Caco-2 (cell line): ENCODE results near the gene KLF7. TPM values are rescaled to one million over a fixed set of nuclear protein-coding genes. Genes with fewer than 3 reads are reported as not detected.

Experiments used
- BruUV-seq: library from RNA; stranded (reverse); fragments of 400-500 nt; replicated peaks from 2 replicates; lab custom pipeline; 2021; lab: Mats Ljungman, UMichigan
- CTCF ChIA-PET: fragments of 300-600 bp; sonication (Branson Sonifier 250); formaldehyde crosslinking; loops from one replicate; lab custom pipeline; 2022; ENCODE audit warnings: antibody characterized with exemption; lab: Charles Lee
- POLR2A ChIA-PET: fragments of 300-600 bp; sonication (Branson Sonifier 250); formaldehyde crosslinking; loops from one replicate; lab custom pipeline; 2022; ENCODE audit warnings: antibody characterized with exemption; lab: Charles Lee
- DNase-seq, 2 experiments: peaks; one replicate each; pipeline versions ENCODE4 v3.0.0 to v3.0.0-alpha.2; 2020 to 2022
- H3K27me3 ChIP-seq: replicated peaks from 2 replicates; pipeline ENCODE4 v1.6.0; 2011; ENCODE audit warnings: low read length; ENCODE audit not compliant: control insufficient read depth, insufficient read depth
- H3K36me3 ChIP-seq: 2 replicates; pipeline ENCODE4 v1.5.1; 2011; ENCODE audit warnings: low read length; ENCODE audit not compliant: control insufficient read depth, insufficient read depth
- H3K4me1 ChIP-seq: fragments of 250-450 bp; sonication (Bioruptor Pico); 2 replicates; pipeline ENCODE4 v1.5.1; 2020; ENCODE audit warnings: mild to moderate bottlenecking
- H3K4me3 ChIP-seq: 2 replicates; pipeline ENCODE4 v1.5.1; 2011; ENCODE audit warnings: low read depth, mild to moderate bottlenecking, control low read depth, low read length
- H3K9me3 ChIP-seq: fragments of 250-450 bp; sonication (Bioruptor Pico); 2 replicates; pipeline ENCODE4 v1.5.1; 2020; ENCODE audit warnings: mild to moderate bottlenecking, moderate library complexity
- H3K27ac Mint-ChIP-seq: one replicate; pipeline ENCODE4 v1.8.0; 2022; ENCODE audit warnings: mixed read lengths; ENCODE audit not compliant: unreplicated experiment
- H3K27me3 Mint-ChIP-seq: one replicate; pipeline ENCODE4 v1.8.0; 2022; ENCODE audit warnings: mixed read lengths; ENCODE audit not compliant: insufficient read depth, unreplicated experiment
- H3K36me3 Mint-ChIP-seq: one replicate; pipeline ENCODE4 v1.8.0; 2022; ENCODE audit warnings: mild to moderate bottlenecking, mixed read lengths; ENCODE audit not compliant: insufficient read depth, unreplicated experiment
- H3K4me1 Mint-ChIP-seq: one replicate; pipeline ENCODE4 v1.8.0; 2022; ENCODE audit warnings: low read depth, mixed read lengths; ENCODE audit not compliant: unreplicated experiment
- H3K4me3 Mint-ChIP-seq: one replicate; pipeline ENCODE4 v1.8.0; 2022; ENCODE audit warnings: mild to moderate bottlenecking, moderate library complexity, mixed read lengths; ENCODE audit not compliant: unreplicated experiment
- H3K9me3 Mint-ChIP-seq: one replicate; pipeline ENCODE4 v1.8.0; 2022; ENCODE audit warnings: mixed read lengths; ENCODE audit not compliant: unreplicated experiment
- intact Hi-C: fragments of 100-400 bp; cut with micrococcal nuclease; formaldehyde crosslinking; loops from one replicate; pipeline ENCODE4 v1.10.0; 2022; ENCODE audit not compliant: unreplicated experiment
- total RNA-seq: library from RNA; stranded (reverse); gene quantifications from 2 replicates; pipeline ENCODE4 v1.2.3, GENCODE V29; 2022
- TF ChIP-seq, protein P1 (sequence below), 2 experiments: fragments of 200-600 bp in 1 of 2; IDR thresholded peaks; 1 replicate in 1 of 2; 2 replicates in 1 of 2; pipeline versions ENCODE4 v1.5.1 to v1.8.0; 2011 to 2022; ENCODE audit warnings: antibody characterized with exemption in 1 of 2, control low read depth in 1 of 2, inconsistent platforms in 1 of 2, low read depth in 1 of 2, low read length in 1 of 2, mild to moderate bottlenecking in 1 of 2, moderate library complexity in 1 of 2; ENCODE audit not compliant: insufficient read depth in 1 of 2, severe bottlenecking in 1 of 2, unreplicated experiment in 1 of 2

The KLF7 gene
- total RNA-seq, 1 experiment from 2014 or later, result 0.36 TPM

DNA sequence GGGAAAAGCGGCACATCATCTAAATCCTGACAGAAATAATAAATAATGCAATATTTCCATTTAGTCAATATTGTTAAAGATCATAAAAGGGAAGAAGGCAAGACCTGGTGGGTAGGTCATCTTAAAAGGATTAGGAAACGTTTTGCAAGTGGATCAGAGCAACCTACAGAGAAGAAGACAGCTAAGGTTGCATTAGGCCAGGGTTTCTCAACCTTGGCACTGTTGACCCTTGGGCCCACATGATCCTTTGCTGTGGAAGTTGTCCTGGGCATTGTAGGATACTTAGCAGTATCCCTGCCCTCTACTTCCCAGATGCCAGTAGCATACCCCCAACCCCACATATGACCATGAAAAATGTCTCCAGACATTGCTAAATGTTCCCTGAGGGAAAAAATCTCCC lies 55.0 kb downstream of the KLF7 start:
- CTCF ChIA-PET, result no interaction called here

DNA sequence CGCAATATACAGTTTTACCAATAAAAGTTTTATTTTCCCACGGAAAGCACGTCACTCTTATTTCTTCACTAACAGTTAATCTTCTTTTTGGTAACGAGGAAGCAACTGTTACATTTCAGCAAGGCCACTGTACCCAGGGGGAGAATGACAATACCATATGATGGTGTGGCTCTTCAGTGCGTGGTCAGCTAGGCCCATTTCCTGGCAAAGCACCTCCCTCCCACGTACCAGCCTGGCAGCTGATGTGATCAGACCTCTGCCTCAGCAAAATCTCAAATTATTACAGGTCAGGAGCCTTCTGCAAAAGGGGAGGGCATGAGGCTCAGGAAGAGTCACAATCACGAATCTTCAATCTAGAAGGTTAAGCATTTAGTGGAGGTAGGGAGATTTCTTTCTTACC lies 55.4 kb downstream of the KLF7 start:
- Mint-ChIP-seq H3K27ac (no peak overlapping the region), H3K4me3 (no peak overlapping the region), H3K9me3 (no peaks in the 10 kb centered on the region), H3K4me1 (peaks cover 10% of the 10 kb centered on the region), H3K36me3 (peaks cover 6% of the 10 kb centered on the region), H3K27me3 (no peaks in the 10 kb centered on the region)
- H3K36me3 ChIP-seq, result no peaks in the 10 kb centered on the region
- H3K27me3 ChIP-seq, result no peaks in the 10 kb centered on the region; the same call in 1 of the 2 replicates
- BruUV-seq, result no TSS peak
- intact Hi-C loops, result no loop called here
- DNase-seq, result no peak
- H3K9me3 ChIP-seq, result no peaks in the 10 kb centered on the region
- TF ChIP-seq, protein P1, sequence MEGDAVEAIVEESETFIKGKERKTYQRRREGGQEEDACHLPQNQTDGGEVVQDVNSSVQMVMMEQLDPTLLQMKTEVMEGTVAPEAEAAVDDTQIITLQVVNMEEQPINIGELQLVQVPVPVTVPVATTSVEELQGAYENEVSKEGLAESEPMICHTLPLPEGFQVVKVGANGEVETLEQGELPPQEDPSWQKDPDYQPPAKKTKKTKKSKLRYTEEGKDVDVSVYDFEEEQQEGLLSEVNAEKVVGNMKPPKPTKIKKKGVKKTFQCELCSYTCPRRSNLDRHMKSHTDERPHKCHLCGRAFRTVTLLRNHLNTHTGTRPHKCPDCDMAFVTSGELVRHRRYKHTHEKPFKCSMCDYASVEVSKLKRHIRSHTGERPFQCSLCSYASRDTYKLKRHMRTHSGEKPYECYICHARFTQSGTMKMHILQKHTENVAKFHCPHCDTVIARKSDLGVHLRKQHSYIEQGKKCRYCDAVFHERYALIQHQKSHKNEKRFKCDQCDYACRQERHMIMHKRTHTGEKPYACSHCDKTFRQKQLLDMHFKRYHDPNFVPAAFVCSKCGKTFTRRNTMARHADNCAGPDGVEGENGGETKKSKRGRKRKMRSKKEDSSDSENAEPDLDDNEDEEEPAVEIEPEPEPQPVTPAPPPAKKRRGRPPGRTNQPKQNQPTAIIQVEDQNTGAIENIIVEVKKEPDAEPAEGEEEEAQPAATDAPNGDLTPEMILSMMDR (IDR thresholded peaks at IDR 0.05; ENCODE audit: insufficient read depth in 1 of 2, low read depth in 1 of 2, low read length in 1 of 2, severe bottlenecking in 1 of 2, unreplicated experiment in 1 of 2), result no peak
- H3K4me1 ChIP-seq, result no peaks in the 10 kb centered on the region
- CTCF ChIA-PET, result no interaction called here
- POLR2A ChIA-PET, result no interaction called here
- H3K4me3 ChIP-seq, result no peak overlapping the region

More for the DNA sequence above, 55.0 kb downstream of the KLF7 start:
- H3K27me3 ChIP-seq, result no peaks in the 10 kb centered on the region; the same call in 1 of the 2 replicates
- TF ChIP-seq, protein P1 (IDR thresholded peaks at IDR 0.05; ENCODE audit: insufficient read depth in 1 of 2, low read depth in 1 of 2, low read length in 1 of 2, severe bottlenecking in 1 of 2, unreplicated experiment in 1 of 2), result no peak
- H3K36me3 ChIP-seq, result no peaks in the 10 kb centered on the region
- Mint-ChIP-seq H3K27ac (no peak overlapping the region), H3K36me3 (peaks cover 6% of the 10 kb centered on the region), H3K9me3 (no peaks in the 10 kb centered on the region), H3K27me3 (no peaks in the 10 kb centered on the region), H3K4me3 (no peak overlapping the region), H3K4me1 (peaks cover 10% of the 10 kb centered on the region)
- POLR2A ChIA-PET, result no interaction called here
- no TSS peak for BruUV-seq
- no peak overlapping the region for H3K4me3 ChIP-seq
- no peak for DNase-seq
- no peaks in the 10 kb centered on the region for H3K9me3 ChIP-seq
- no peaks in the 10 kb centered on the region for H3K4me1 ChIP-seq
- intact Hi-C loops, result no loop called here

DNA sequence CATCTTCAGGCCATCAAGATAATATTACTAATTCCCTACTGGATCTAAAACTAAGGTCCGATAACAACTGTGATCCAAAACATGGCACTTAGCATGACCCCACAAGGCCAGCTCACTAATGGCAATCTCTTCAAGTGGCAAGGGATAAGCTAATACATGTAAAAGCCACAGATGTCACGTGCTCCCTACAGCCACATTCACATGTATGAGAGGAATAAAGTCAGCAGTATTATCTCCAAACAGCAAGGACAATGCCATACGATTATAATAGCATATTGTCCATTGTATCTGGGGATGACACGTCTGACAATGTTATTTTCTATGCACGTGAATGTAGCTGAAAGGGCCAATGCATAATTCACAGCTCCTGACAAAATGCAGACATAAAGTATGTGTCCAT lies 56.0 kb downstream of the KLF7 start:
- H3K9me3 Mint-ChIP-seq, result no peaks in the 10 kb centered on the region
- H3K9me3 ChIP-seq, result no peaks in the 10 kb centered on the region
- H3K4me3 ChIP-seq, result no peak overlapping the region
- H3K36me3 ChIP-seq, result no peaks in the 10 kb centered on the region
- no peak overlapping the region for H3K4me3 Mint-ChIP-seq
- no peak for DNase-seq
- intact Hi-C loops, result no loop called here
- ChIA-PET CTCF (no interaction called here), POLR2A (no interaction called here)
- no peaks in the 10 kb centered on the region; the same call in 1 of the 2 replicates for H3K27me3 ChIP-seq
- no TSS peak for BruUV-seq
- peaks cover 6% of the 10 kb centered on the region for H3K36me3 Mint-ChIP-seq
- TF ChIP-seq, protein P1 (IDR thresholded peaks at IDR 0.05; ENCODE audit: insufficient read depth in 1 of 2, low read depth in 1 of 2, low read length in 1 of 2, severe bottlenecking in 1 of 2, unreplicated experiment in 1 of 2), result no peak
- no peak overlapping the region for H3K27ac Mint-ChIP-seq
- H3K4me1 Mint-ChIP-seq, result peaks cover 10% of the 10 kb centered on the region
- H3K4me1 ChIP-seq, result no peaks in the 10 kb centered on the region
- no peaks in the 10 kb centered on the region for H3K27me3 Mint-ChIP-seq
